Inflammatory macrophage (primary cell): ENCODE data around the gene ENTREP1.
"Not testable (repeated sequence)": the region's sequence is repeated elsewhere in the genome, so short reads cannot be mapped to it uniquely, and the experiment has no call there.

Experiments used
- DNase-seq, 2 donors: peaks; one replicate each; pipeline ENCODE4 v3.0.0-alpha.2; 2020 to 2022
- total RNA-seq, 18 experiments: gene quantifications; one replicate each; lab custom pipeline; 2026; ENCODE audit warnings: mixed read lengths in 6 of 18, inconsistent platforms in 2 of 18; lab: John Stamatoyannopoulos, UW

The ENTREP1 gene
- total RNA-seq, result 0.07 to 2.2 (median 0.47) reads per million in 18 experiments

DNA sequence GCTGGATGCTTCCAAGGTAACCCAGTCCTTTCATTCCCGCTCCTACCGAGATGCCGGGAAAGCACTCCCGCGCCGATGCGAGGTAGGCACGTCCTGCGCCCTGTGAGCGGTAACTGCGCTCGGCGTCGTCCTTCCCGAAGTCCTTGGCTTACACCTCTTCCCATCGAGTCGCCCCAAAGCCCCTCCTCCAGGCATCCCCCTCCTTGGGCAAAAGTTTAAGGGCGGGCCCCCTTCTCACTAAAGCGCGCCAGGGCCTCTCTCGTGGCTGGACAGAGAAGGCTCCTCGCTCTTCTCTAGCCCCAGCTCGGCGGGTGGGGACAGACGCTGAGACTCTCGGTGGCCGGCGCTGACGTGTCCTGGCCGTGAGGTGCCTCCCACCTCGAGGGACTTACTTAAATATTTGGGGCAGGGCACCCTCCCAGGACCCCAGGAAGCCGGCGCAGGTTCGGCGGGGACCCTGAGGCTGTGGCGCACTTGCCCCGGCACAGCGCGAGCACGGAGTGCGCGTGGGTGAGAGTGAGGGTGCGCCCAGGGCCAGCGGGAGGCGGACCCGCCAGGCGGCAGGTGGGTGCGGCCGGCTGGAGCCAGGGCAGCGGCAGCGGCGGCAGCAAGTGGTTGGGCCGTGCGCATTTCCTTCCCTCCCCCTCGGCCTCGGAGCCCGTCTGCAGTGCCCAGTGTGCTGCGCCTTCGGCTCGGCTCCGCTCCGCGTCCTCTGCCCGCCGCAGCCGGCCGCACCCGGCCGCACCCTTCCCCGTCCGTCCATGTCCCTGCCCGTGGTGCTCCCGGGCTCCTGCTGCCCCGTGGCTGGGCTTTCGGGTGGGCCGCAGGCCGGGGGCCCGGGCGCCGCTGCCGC, at the start of gene ENTREP1:
TSS of gene ENTREP1 (plus strand) at position 667 of the 853 bp plus-strand sequence. CDS start at position 762, 95 bp downstream.
- peak; percentile 48 to 53 for DNase-seq

DNA sequence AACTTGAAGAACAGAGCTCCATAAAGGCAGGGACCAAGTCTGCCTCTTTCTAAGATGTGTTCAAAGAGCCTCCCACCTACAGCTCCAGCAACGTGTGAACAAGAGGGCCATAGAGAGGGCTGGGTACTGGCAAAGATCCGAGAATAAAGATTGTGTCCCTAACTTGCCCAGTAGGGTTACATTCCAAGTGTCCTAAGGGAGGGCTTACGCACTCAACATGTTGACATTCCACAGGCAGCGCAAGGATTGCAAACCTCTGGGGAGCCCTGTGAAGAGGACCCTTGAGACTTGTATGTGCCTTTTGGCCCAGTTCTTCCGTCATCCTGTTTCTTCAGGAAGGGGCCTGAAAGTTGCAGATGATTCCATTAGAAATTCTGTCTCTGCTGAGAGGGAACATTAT, 48.2 kb upstream of the ENTREP1 start:
- no peak for DNase-seq

DNA sequence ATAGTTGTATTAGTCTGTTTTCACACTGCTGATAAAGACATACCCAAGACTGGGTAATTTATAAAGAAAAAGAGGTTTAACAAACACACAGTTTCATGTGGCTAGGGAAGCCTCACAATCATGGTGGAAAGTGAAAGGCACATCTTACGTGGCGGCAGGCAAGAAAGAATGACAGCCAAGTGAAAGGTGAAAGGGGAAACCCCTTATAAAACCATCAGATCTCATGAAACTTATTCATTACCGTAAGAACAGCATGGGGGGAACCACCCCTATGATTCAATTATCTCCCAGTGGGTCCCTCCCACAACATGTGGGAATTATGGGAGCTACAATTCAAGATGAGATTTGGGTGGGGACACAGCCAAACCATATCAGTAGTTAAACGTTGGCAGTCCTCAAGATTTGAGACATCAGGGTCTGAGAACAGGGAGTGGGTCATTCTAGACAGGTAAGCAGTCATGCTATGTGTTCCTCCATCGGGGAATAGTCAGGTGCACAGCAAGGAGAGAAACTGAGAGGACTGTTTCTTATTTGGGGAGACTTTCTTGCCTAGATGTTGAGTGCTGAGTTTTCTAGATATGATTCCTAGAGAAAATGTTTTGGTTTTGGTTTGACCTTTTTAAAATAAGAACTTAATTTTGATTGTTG, 45.8 kb upstream of the ENTREP1 start:
- DNase-seq, result no peak

DNA sequence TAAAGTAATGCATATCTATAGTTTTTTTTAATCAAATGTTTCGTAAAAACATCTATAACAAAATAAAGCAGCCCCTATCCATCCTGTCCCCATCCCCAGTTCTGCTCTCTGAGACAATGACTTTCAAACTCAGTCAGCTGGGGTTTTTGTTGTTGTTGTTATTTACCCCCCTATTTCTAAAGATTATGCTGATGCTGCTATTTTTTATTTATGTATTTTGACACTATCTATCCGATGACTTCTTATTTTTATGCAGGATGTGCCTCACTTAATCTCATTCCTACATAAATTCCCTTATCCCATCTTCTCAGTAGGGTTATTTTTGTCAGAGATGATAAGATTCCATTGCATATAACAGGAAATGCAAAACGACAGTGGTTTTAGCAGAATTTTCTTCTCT, 45.3 kb upstream of the ENTREP1 start:
- DNase-seq, result no peak

GRCh38 chr9:69283003-69283402, 42.0 kb upstream of the ENTREP1 start:
- no peak for DNase-seq

- DNase-seq, result no peak
Observed at GRCh38 chr9:69292078-69292477, 32.9 kb upstream of the ENTREP1 start.

GRCh38 chr9:69293156-69293555, 31.9 kb upstream of the ENTREP1 start:
- no peak for DNase-seq

DNA sequence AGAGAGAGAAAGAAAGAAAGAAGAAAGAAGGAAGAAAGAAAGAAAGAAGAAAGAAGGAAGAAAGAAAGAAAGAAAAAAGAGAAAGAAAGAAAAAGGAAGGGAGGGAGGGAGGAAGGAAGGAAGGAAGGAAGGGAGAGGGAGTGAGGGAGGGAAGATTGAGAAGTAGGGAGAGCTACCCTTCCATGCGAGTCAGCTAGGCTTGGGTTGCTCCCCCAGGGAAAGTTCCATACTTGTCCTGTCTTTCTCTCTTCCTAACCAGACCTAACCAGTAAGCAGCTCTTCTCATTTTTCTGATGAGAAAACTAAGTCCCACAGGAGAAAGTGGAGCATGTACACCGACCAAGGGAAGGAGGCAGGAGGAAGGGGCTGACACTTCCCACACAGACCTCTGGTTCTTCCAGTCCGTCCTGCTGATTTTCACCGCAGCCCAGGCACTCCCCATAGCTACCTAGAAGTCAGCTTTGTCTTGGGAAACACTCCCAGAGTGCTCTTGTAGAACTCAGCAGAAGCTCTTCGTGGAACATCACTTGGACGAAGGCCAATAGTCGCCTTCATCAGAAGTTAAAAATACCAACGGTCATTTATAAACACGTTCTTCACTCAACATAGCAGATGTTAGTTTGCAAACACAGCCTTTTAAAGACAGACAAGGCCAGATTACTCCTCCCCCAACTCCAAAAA, 29.0 kb upstream of the ENTREP1 start:
- no peak for DNase-seq

- DNase-seq, result no peak
Observed at GRCh38 chr9:69297300-69297980, 27.6 kb upstream of the ENTREP1 start.

DNA sequence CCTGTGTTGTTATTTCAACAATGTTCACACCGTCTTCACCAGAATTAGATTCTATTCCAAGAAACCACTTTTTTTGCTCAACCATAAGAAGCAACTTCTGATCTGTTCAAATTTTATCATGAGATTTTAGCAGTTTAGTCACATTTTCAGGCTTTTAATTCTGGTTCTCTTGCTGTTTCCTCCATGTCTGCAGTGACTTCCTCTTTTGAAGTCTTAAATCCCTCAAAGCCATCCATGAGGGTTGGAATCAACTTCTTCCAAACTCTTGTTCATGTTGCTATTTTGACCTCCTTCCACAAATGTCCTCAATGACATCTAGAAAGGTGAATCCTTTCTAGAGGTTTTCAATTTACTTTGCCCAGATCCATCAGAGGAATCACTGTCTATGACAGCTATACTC, 25.7 kb upstream of the ENTREP1 start:
- peak in 1 of 2 donors; percentile 8 for DNase-seq

DNA sequence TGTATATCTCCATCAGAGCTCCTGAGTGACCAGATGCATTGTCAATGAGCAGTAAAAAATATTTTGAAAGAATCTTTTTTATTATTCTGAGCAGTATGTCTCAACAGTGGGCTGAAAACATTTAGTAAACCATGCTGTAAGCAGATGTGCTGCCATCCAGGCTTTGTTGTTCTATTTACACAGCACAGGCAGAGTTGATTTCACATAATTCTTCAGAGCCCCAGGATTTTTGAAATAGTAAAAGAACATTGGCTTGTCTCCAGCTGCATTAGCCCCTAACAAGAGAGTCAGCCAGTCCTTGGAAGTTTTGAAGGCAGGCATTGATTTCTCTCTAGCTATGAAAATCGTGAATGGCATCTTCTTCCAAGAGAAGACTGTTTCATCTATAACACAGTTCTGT, 25.2 kb upstream of the ENTREP1 start:
- no peak for DNase-seq

- no peak for DNase-seq
Observed at GRCh38 chr9:69303331-69303730, 21.7 kb upstream of the ENTREP1 start.

GRCh38 chr9:69306895-69307445, 18.0 kb upstream of the ENTREP1 start:
- not testable (repeated sequence) for DNase-seq

DNA sequence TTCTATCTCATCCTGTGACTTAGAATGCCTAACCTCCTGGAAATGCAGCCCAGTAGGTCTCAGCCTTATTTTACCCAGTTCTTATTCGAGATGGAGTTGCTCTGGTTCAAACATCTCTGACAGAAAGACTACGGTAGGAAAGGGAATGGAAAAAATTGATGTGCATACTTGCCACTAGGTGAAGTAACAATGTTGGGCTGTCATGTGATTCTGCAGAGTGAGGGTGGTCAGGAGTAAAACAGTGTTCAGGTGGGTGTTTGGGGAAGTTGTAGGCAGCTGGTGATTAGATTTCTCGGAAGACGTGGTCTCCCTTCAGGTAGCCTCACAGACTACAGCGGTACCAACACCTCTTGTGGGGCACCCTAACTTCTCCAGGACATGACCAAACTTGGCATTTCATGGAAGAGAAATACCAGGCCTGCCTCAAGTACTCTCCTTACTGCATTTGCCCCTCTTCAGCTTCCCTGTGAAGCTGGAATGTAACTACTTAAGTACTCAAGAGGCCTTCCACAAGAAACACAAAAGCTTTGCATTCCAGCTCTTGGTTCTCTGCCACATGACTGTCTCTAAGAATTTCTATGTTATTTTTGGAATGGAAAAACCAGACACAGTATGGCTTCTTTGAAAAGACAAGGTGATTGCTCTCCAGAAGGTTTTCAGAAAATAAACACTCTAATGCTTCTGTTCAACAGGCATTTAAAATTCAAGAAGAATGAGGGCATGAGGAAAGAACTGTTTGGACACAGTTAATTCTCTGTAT, 17.4 kb upstream of the ENTREP1 start:
- no peak for DNase-seq

GRCh38 chr9:69308206-69308931, 16.6 kb upstream of the ENTREP1 start:
- no peak for DNase-seq

GRCh38 chr9:69313175-69313574, 11.8 kb upstream of the ENTREP1 start:
- no peak for DNase-seq

DNA sequence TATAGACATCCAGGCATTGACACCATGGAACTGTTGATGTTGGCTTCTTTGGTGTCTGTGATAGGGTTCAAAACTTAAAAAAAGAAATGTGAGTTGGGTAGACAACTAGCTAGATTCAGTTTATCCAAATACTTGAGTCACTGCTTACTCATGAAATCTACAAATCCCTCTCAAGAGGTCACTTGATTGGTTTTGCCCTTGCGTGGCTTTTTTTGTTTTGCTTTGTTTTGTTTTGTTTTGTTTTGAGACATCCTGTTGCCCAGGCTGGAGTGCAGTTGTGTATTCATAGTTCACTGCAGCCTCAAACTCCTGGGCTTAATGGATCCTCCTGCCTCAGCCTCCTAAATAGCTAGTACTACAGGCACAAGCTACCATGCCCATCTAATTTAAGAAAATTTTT, 10.5 kb upstream of the ENTREP1 start:
- no peak for DNase-seq

DNA sequence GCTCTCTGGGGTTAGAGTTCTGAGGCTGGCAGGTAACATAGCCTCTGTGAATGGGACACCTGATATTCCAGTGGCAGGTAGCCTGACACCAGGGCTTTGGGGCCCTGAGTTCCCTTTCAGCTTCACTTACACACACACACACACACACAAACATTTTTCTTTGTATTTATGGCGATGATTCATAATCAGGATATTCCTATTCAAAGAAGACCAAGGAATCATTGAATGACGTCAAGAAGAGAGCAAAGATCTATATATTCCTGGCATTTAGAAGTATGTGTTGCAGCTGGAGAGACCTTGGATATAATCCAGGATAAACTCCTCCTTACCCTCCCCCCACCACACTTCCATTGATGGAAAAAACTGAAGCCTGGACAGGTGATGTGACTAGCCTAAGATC, 7.9 kb upstream of the ENTREP1 start:
- no peak for DNase-seq

DNA sequence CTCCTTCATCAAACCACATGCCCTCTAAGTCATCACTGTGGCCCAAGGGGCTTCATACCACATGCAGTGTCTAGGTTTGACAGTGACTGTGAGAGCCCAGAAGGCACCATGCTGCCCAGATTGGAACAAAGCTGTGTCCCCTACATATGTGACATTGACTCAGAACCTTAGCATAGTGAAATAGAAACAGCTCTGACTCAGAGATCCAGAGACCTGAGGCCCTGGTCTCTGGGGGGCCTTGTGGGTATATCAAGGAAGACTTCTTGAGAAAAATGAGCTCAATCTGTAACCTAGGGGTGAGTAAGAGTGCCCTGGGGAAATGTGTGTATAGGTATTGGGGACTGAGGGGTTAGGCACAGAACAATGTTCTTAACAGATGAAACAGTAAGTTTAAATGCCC, 7.1 kb upstream of the ENTREP1 start:
- DNase-seq, result no peak

GRCh38 chr9:69319324-69320025, 5.5 kb upstream of the ENTREP1 start:
- no peak for DNase-seq
